A673 (cell line): Measurements from ENCODE around the gene CETN2.
"Not testable (repeated sequence)": the region's sequence is repeated elsewhere in the genome, so short reads cannot be mapped to it uniquely, and the experiment has no call there.

Experiments used
- EZH2 ChIP-seq: fragments of 200-600 bp; sonication (generic); IDR thresholded peaks from 2 replicates; pipeline ENCODE4 v1.6.1; 2017; ENCODE audit warnings: borderline replicate concordance, low read depth, mild to moderate bottlenecking, mixed read lengths, antibody characterized with exemption, low read length; ENCODE audit not compliant: poor library complexity, severe bottlenecking
- TF ChIP-seq, protein P1 (sequence below): fragments of 300-800, 200-600 bp; sonication (generic); conservative IDR thresholded peaks from 2 replicates; pipeline ENCODE4 v1.5.1; 2017; ENCODE audit warnings: low read depth, mild to moderate bottlenecking, antibody characterized with exemption, low read length, moderate library complexity, mixed read lengths

DNA sequence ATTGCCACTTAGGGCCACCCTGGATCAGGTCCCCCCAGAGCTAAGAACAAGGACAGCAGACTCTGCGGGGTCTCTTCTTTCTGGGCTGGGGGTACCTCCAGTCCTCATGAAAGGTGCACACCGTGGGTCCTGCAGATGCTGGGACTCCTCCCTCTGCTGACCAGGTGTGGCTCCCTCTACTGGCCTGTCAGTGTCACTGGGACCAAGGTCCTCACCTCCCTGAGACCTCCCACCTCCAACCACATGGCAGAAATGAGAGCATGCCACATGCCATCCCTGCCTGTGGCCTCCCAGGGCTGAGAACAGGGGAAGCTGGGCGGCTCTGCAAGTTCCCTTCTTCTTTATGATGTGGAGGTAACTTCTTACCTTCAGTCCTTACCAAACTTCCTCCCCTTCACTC lies 43.5 kb downstream of the CETN2 start:
- TF ChIP-seq, protein P1, sequence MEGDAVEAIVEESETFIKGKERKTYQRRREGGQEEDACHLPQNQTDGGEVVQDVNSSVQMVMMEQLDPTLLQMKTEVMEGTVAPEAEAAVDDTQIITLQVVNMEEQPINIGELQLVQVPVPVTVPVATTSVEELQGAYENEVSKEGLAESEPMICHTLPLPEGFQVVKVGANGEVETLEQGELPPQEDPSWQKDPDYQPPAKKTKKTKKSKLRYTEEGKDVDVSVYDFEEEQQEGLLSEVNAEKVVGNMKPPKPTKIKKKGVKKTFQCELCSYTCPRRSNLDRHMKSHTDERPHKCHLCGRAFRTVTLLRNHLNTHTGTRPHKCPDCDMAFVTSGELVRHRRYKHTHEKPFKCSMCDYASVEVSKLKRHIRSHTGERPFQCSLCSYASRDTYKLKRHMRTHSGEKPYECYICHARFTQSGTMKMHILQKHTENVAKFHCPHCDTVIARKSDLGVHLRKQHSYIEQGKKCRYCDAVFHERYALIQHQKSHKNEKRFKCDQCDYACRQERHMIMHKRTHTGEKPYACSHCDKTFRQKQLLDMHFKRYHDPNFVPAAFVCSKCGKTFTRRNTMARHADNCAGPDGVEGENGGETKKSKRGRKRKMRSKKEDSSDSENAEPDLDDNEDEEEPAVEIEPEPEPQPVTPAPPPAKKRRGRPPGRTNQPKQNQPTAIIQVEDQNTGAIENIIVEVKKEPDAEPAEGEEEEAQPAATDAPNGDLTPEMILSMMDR, result not testable (repeated sequence)
- not testable (repeated sequence) for TF ChIP-seq EZH2
